Hematopoietic multipotent progenitor cell (in vitro differentiated cells): ENCODE data around the gene OR6C76. TPM values are rescaled to one million over a fixed set of nuclear protein-coding genes. Genes with fewer than 3 reads are reported as not detected.

Experiments used
- DNase-seq, 3 donors: peaks; one replicate each; pipeline ENCODE4 v3.0.0-alpha.2; 2011 to 2015; ENCODE audit warnings: low read depth in 2 of 3, low spot score in 2 of 3
- total RNA-seq: library from RNA; depleted of rRNA; stranded (reverse); fragments of >200 nt; gene quantifications from one replicate; pipeline ENCODE4 v1.2.3, GENCODE V29; 2012

The OR6C76 gene
- total RNA-seq, 1 donor: not detected

GRCh38 chr12:55467836-55468235 is 41.8 kb downstream of the OR6C76 start:
- DNase-seq: no peak

- no peak for DNase-seq
These were observed 43.2 kb downstream of the OR6C76 start for GRCh38 chr12:55469291-55469690.

- no peak for DNase-seq
These were observed 44.2 kb downstream of the OR6C76 start, which contains the start of gene OR6C70 for GRCh38 chr12:55470088-55470829. OR6C70 (minus strand) TSS chr12:55470138; CDS start chr12:55470138, 0 bp downstream.

GRCh38 chr12:55472264-55472663 is 46.2 kb downstream of the OR6C76 start:
- no peak for DNase-seq

Other genes starting within 250 kb of the OR6C76 start
- gene OR10A7, start 205.2 kb upstream of the OR6C76 start, total RNA-seq: not detected
- not detected for gene OR6C74, start 181.6 kb upstream of the OR6C76 start, total RNA-seq
- not detected for gene OR6C6, start 129.7 kb upstream of the OR6C76 start, total RNA-seq
- not detected for gene OR6C1, start 111.9 kb upstream of the OR6C76 start, total RNA-seq
- not detected for gene OR6C3, start 95.5 kb upstream of the OR6C76 start, total RNA-seq
- gene OR6C75, start 63.3 kb upstream of the OR6C76 start, total RNA-seq: not detected
- gene OR6C65, start 25.7 kb upstream of the OR6C76 start, total RNA-seq: not detected
- gene OR6C2, start 17.8 kb downstream of the OR6C76 start, total RNA-seq: not detected
- not detected for gene OR6C70, start 43.9 kb downstream of the OR6C76 start, total RNA-seq
- gene OR6C68, start 66.1 kb downstream of the OR6C76 start, total RNA-seq: not detected
- gene OR6C4, start 123.3 kb downstream of the OR6C76 start, total RNA-seq: not detected
- gene OR2AP1, start 146.2 kb downstream of the OR6C76 start, total RNA-seq: not detected
- not detected for gene OR10P1, start 210.6 kb downstream of the OR6C76 start, total RNA-seq